HEK293 (cell line): ENCODE results near the gene MISFA.

Experiments
- CTCF ChIA-PET: fragments of 350-600 bp; formaldehyde crosslinking; extraction: SDS; loops from one replicate; lab custom pipeline; 2021; ENCODE audit warnings: antibody characterized with exemption; lab: Yijun Ruan, JAX
- POLR2A ChIA-PET: fragments of 300-600 bp; formaldehyde crosslinking; extraction: SDS; loops from one replicate; lab custom pipeline; 2020; ENCODE audit warnings: antibody characterized with exemption, inconsistent platforms; lab: Yijun Ruan, JAX
- H3K27ac ChIP-seq: fragments of 200-500 bp; sonication (Bioruptor generic); 2 replicates; pipeline ENCODE4 v1.5.1; 2014; ENCODE audit warnings: low read depth, low read length, control low read depth, inconsistent platforms; ENCODE audit errors: extremely low read depth
- H3K36me3 ChIP-seq, 2 experiments: fragments of 200-500 bp in 1 of 2; sonication (Bioruptor generic) in 1 of 2; 1 replicate in 1 of 2; 2 replicates in 1 of 2; pipeline ENCODE4 v1.5.1; 2014 to 2017; ENCODE audit warnings: inconsistent platforms in 2 of 2, low read length in 2 of 2; ENCODE audit not compliant: control insufficient read depth in 2 of 2, insufficient read depth in 1 of 2
- H3K4me1 ChIP-seq: fragments of 200-500 bp; sonication (Bioruptor generic); 2 replicates; pipeline ENCODE4 v1.5.1; 2014; ENCODE audit warnings: mild to moderate bottlenecking, low read length, inconsistent platforms; ENCODE audit not compliant: control insufficient read depth, insufficient read depth
- H3K4me3 ChIP-seq: 2 replicates; pipeline ENCODE4 v1.5.1; 2011; ENCODE audit warnings: low read depth, mild to moderate bottlenecking, control low read depth, low read length, moderate library complexity
- H3K9me3 ChIP-seq: fragments of 200-500 bp; sonication (Bioruptor generic); 2 replicates; pipeline ENCODE4 v1.5.1; 2014; ENCODE audit warnings: low read depth, low read length, inconsistent platforms; ENCODE audit not compliant: control insufficient read depth, insufficient read depth
- ATF2 ChIP-seq: fragments of 450-650 bp; formaldehyde crosslinking; IDR thresholded peaks from 2 replicates; pipeline ENCODE4 v1.5.1; 2016; ENCODE audit warnings: missing biosample characterization, missing genetic modification characterization, low read depth
- HIC1 ChIP-seq: fragments of 450-650 bp; formaldehyde crosslinking; IDR thresholded peaks from 2 replicates; pipeline ENCODE4 v1.5.1; 2016; ENCODE audit warnings: missing biosample characterization, missing genetic modification characterization
- KLF17 ChIP-seq: fragments of 450-650 bp; formaldehyde crosslinking; IDR thresholded peaks from 2 replicates; pipeline ENCODE4 v1.5.1; 2016; ENCODE audit warnings: missing biosample characterization, missing genetic modification characterization
- MEIS1 ChIP-seq: sonication (generic); formaldehyde crosslinking; IDR thresholded peaks from 2 replicates; pipeline ENCODE4 v1.8.1; 2022; ENCODE audit warnings: missing genetic modification reagents, mild to moderate bottlenecking, borderline replicate concordance
- PRDM6 ChIP-seq: fragments of 450-650 bp; formaldehyde crosslinking; IDR thresholded peaks from 2 replicates; pipeline ENCODE4 v1.5.1; 2017; ENCODE audit warnings: missing biosample characterization, missing genetic modification characterization
- ZBTB48 ChIP-seq: fragments of 450-650 bp; formaldehyde crosslinking; IDR thresholded peaks from 2 replicates; pipeline ENCODE4 v1.5.1; 2016; ENCODE audit warnings: missing biosample characterization, missing genetic modification characterization
- ZFP37 ChIP-seq: fragments of 450-650 bp; formaldehyde crosslinking; IDR thresholded peaks from 2 replicates; pipeline ENCODE4 v1.5.1; 2016; ENCODE audit warnings: missing biosample characterization, missing genetic modification characterization
- ZNF341 ChIP-seq: fragments of 450-650 bp; formaldehyde crosslinking; IDR thresholded peaks from 2 replicates; pipeline ENCODE4; 2016; ENCODE audit warnings: low read depth, missing biosample characterization, missing genetic modification characterization
- ZNF518A ChIP-seq: fragments of 450-650 bp; formaldehyde crosslinking; conservative IDR thresholded peaks from 2 replicates; pipeline ENCODE4 v1.5.1; 2016; ENCODE audit warnings: low read depth, missing biosample characterization, missing genetic modification characterization
- ZNF521 ChIP-seq: fragments of 450-650 bp; formaldehyde crosslinking; IDR thresholded peaks from 2 replicates; pipeline ENCODE4 v1.5.1; 2017; ENCODE audit warnings: missing biosample characterization, mild to moderate bottlenecking, missing genetic modification characterization

The MISFA gene

GRCh38 chr11:18634140-18635032 lies 34.8 kb downstream of the MISFA start, which contains the start of gene SPTY2D1 (continued):
- no peak for TF ChIP-seq ZNF521
- peak; percentile 58 for TF ChIP-seq ZNF518A (tag by site-specific recombination)

GRCh38 chr11:18641677-18642076 lies 42.1 kb downstream of the MISFA start:
- Histone ChIP-seq H3K4me3 (no peak overlapping the region), H3K36me3 (no peaks in the 10 kb centered on the region), H3K27ac (no peak overlapping the region), H3K9me3 (no peaks in the 10 kb centered on the region), H3K4me1 (no peaks in the 10 kb centered on the region)
- CTCF ChIA-PET = interaction anchor here (0.6 to 3.4 kb wide), 2 partner anchors 10 to 80 kb away, joined by 6 to 24 read pairs; no protein-coding TSS in a partner anchor
- TF ChIP-seq KLF17 (no peak), PRDM6 (tag by site-specific recombination) (no peak), ZNF341 (tag by site-specific recombination) (no peak), MEIS1 (CRISPR knock-in tag) (no peak), HIC1 (tag by site-specific recombination) (no peak), ZBTB48 (no peak), ATF2 (no peak), ZFP37 (tag by site-specific recombination) (no peak)
- POLR2A ChIA-PET = no interaction called here
